Cardiac fibroblast (primary cell): ENCODE results near the gene IFI27L2.
"Not testable (repeated sequence)": the region's sequence is repeated elsewhere in the genome, so short reads cannot be mapped to it uniquely, and the experiment has no call there.

Source experiments
- DNase-seq, 2 donors: peaks; one replicate each; pipeline versions ENCODE4 v3.0.0 to v3.0.0-alpha.2; 2010; ENCODE audit warnings: low read depth in 2 of 2
- H3K4me3 ChIP-seq, 2 donors: replicated peaks in 1 of 2; 1 replicate in 1 of 2; 2 replicates in 1 of 2; pipeline ENCODE4 v1.5.1; 2011; ENCODE audit warnings: low read depth in 2 of 2, low read length in 2 of 2, mild to moderate bottlenecking in 2 of 2, moderate library complexity in 1 of 2
- TF ChIP-seq, protein P1 (sequence below): IDR thresholded peaks from one replicate; pipeline ENCODE4 v1.5.1; 2011; ENCODE audit warnings: low read depth, mild to moderate bottlenecking, low read length, inconsistent platforms

IFI27L2 gene

DNA sequence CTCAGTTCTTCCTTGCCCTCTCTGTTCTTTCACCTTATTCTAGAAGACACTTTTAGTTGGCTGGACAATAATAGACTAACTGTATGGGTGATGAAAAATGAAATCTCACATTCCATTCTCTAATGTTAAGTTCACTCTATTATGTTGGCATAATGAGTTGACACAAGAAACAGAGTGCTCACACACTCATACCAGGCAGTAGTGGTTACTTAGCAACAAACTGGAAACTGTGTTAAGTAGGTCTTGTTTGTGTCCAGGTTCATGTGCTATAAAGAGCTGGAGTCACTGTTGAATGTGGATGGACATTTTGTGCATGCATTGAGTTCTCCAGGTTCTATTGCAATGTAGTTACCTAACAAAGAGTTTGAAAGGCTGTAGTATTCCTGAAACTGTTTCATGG is 27.8 kb upstream of the IFI27L2 start:
- TF ChIP-seq, protein P1, sequence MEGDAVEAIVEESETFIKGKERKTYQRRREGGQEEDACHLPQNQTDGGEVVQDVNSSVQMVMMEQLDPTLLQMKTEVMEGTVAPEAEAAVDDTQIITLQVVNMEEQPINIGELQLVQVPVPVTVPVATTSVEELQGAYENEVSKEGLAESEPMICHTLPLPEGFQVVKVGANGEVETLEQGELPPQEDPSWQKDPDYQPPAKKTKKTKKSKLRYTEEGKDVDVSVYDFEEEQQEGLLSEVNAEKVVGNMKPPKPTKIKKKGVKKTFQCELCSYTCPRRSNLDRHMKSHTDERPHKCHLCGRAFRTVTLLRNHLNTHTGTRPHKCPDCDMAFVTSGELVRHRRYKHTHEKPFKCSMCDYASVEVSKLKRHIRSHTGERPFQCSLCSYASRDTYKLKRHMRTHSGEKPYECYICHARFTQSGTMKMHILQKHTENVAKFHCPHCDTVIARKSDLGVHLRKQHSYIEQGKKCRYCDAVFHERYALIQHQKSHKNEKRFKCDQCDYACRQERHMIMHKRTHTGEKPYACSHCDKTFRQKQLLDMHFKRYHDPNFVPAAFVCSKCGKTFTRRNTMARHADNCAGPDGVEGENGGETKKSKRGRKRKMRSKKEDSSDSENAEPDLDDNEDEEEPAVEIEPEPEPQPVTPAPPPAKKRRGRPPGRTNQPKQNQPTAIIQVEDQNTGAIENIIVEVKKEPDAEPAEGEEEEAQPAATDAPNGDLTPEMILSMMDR: no peak

DNA sequence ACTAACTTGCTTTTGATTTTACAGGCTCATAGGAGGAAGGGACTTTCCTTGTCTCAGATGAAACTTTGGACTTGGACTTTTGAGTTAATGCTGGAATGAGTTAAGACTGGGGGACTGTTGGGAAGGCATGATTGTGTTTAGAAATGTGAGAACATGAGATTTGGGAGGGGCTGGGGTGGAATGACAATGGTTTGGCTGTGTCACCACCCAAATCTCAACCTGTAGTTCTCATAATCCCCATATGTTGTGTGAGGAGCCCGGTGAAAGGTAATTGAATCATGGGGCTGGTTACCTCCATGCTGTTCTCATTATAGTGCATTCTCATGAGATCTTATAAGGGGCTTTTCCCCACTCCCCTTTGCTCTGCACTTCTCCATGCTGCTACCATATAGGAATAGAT is 26.7 kb upstream of the IFI27L2 start:
- H3K4me3 ChIP-seq, DNase-seq: not testable (repeated sequence)

More for the DNA sequence above, 27.8 kb upstream of the IFI27L2 start:
- no peak for DNase-seq
- no peak overlapping the region for H3K4me3 ChIP-seq

DNA sequence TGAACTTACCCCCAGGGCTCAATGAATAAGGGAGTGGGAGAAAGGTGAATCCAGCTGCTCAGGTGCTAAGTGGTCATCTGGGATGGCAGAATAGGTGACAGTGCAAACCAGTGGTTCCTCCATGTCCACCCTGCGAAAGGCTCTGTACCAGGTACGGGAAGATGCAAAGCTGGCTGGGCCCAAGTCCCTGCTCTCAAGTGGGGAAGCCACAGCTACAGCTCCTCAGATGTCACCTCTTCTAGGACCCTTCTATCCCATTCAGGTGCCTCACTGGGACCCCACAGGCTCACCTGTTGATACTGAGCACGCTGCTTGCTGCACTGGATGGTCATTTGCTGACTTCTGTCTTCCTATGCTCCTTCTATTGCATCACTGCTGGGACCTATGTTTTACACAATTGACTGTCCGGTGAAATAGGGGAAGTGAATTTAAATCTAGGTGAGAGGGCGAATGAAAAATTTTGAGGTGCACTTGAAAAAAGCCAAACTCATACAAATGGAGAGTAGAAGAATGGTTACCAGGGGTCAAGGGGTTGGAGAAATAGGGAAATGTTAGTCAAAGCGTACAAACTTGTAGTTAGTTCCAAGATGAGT is 24.4 kb upstream of the IFI27L2 start:
- no peak for DNase-seq
- TF ChIP-seq, protein P1: no peak
- H3K4me3 ChIP-seq: no peak overlapping the region

DNA sequence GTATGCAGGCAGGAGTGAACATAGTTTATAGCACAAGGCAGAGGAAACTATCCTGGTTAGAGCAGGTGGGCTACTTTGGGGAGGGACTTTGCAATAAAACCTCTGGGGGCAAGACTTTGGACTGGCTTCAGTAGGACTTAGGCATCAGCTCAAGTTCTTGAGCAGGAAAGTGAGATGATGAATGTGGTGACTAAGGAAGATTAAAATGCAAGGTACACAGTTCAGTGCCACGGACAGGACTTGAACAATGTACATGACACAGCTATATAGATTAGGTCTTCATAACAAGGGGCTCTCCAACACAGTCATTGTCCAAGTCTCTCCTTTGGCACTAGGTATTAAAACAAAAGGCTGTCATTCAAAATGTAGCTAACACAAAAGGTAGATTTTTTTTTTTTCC is 23.3 kb upstream of the IFI27L2 start:
- TF ChIP-seq, protein P1: no peak
- no peak for DNase-seq
- no peak overlapping the region for H3K4me3 ChIP-seq

DNA sequence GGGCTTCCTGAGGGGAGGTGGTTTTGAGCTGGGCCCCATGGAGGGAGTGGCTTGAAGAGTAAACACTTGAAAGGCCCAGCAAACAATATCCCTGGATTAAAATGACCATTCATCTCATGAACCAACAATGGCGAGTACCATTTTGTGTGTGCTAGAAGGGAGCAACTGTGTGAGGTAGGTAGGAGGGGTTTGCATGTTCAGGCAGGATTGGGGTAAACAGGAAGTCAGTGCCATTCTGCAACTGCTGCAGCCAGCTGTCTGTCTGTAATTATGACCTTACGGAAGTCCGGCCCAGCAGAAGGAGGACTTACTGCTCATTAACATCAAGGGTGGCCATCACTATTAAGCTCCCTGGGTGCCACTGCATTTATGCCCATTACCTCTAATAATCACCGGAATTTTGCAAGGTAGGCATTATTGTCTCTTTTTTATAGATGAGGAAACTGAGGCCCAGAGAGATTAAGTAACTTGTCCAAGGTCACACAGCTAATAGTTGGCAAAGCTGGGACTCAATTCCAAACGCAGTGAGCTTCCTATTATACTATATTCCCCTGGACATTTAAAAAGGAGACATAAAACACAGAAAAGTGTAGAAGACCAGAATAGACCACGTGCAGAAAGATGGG is 16.6 kb upstream of the IFI27L2 start:
- DNase-seq: no peak
- H3K4me3 ChIP-seq: no peak overlapping the region
- TF ChIP-seq, protein P1: no peak

DNA sequence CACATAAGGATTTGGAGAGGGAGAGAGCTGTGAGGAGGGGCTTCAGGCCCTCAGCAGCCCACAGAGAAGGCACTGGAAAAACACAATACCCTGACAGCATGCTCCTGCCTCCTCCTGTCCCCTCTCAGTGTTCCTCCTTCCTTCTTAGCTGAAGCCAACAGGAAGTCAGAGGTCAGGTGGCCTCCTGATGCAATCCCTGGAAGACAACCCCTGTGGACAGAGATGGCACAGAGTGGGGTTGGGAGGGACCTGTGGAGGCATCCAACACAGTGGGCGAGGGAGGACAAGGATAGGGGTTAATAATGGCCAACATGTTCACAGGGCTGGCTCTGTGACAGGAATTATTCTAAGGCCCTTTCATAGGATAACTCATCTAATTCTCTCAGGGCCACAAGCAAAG is 15.4 kb upstream of the IFI27L2 start:
- DNase-seq: no peak

DNA sequence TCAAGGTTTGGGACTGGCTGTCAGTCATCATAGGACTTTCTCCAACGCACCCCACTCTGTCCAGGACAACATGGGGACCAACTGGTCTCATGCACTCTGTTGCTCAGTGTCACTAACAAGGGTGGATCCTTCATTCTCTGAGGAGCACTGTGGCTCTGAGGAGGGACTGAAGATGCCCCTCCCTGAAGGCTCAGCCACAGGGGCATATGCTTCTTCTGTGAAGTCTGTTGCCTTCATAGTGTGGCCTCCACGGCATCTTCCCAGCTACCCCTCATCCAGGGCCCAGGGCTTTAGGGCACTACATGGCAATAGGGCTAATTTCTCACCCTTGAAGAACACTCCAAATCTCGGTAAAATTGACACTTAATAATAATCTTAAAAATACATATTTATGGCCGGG is 14.3 kb upstream of the IFI27L2 start:
- H3K4me3 ChIP-seq: no peak overlapping the region
- TF ChIP-seq, protein P1: no peak
- DNase-seq: no peak

More for the DNA sequence above, 15.4 kb upstream of the IFI27L2 start:
- TF ChIP-seq, protein P1: no peak
- no peak overlapping the region for H3K4me3 ChIP-seq
